HepG2 (cell line): Measurements from ENCODE around the gene MPC1. TPM values are rescaled to one million over a fixed set of nuclear protein-coding genes. Genes with fewer than 3 reads are reported as not detected.

Experiments used
- CEBPG ChIP-seq: IDR thresholded peaks from 2 replicates; pipeline ENCODE4 v1.6.1; 2016
- DMAP1 ChIP-seq: IDR thresholded peaks from 2 replicates; pipeline ENCODE4 v1.6.1; 2016
- EED ChIP-seq: sonication (generic); formaldehyde crosslinking; IDR thresholded peaks from 2 replicates; pipeline ENCODE4 v1.5.0; 2020; ENCODE audit warnings: mild to moderate bottlenecking, missing genetic modification reagents
- KLF6 ChIP-seq: IDR thresholded peaks from 2 replicates; pipeline ENCODE4 v1.8.0; 2016; ENCODE audit warnings: missing biosample characterization, missing genetic modification reagents
- SMAD1 ChIP-seq: sonication (generic); formaldehyde crosslinking; IDR thresholded peaks from 2 replicates; pipeline ENCODE4 v1.4.0; 2020; ENCODE audit warnings: missing genetic modification reagents, low read depth, mild to moderate bottlenecking, borderline replicate concordance
- SP140L ChIP-seq: sonication (generic); formaldehyde crosslinking; IDR thresholded peaks from 2 replicates; pipeline ENCODE4 v1.4.0; 2020; ENCODE audit warnings: missing genetic modification reagents, borderline replicate concordance
- TOPORS ChIP-seq: sonication (generic); formaldehyde crosslinking; IDR thresholded peaks from 2 replicates; pipeline ENCODE4 v1.8.0; 2023; ENCODE audit warnings: mild to moderate bottlenecking, missing genetic modification reagents
- ZEB1 ChIP-seq: IDR thresholded peaks from 2 replicates; pipeline ENCODE4 v1.6.1; 2012; ENCODE audit warnings: mild to moderate bottlenecking, low read depth, inconsistent platforms; ENCODE audit not compliant: insufficient replicate concordance
- ZFP41 ChIP-seq: sonication (generic); formaldehyde crosslinking; IDR thresholded peaks from 2 replicates; pipeline ENCODE4 v1.4.0; 2020; ENCODE audit warnings: mild to moderate bottlenecking, missing genetic modification reagents, borderline replicate concordance
- ZKSCAN1 ChIP-seq: fragments of 150-350 bp; IDR thresholded peaks from 2 replicates; pipeline ENCODE4 v1.6.1; 2014; ENCODE audit warnings: low read length
- ZNF121 ChIP-seq: sonication (generic); formaldehyde crosslinking; IDR thresholded peaks from 2 replicates; pipeline ENCODE4 v1.5.0; 2020; ENCODE audit warnings: mild to moderate bottlenecking, missing genetic modification reagents
- ZNF160 ChIP-seq: sonication (generic); formaldehyde crosslinking; IDR thresholded peaks from 2 replicates; pipeline ENCODE4 v1.8.0; 2022; ENCODE audit warnings: mild to moderate bottlenecking, inconsistent platforms, missing genetic modification reagents
- ZNF367 ChIP-seq: sonication (generic); formaldehyde crosslinking; IDR thresholded peaks from 2 replicates; pipeline ENCODE4 v1.4.0; 2020; ENCODE audit warnings: missing genetic modification reagents, borderline replicate concordance
- ZNF562 ChIP-seq: sonication (generic); formaldehyde crosslinking; IDR thresholded peaks from 2 replicates; pipeline ENCODE4 v1.8.0; 2022; ENCODE audit warnings: missing genetic modification reagents, borderline replicate concordance
- ZNF773 ChIP-seq: sonication (generic); formaldehyde crosslinking; IDR thresholded peaks from 2 replicates; pipeline ENCODE4 v1.4.0; 2020; ENCODE audit warnings: missing genetic modification reagents, borderline replicate concordance
- ZNF879 ChIP-seq: sonication (generic); formaldehyde crosslinking; IDR thresholded peaks from 2 replicates; pipeline ENCODE4 v1.8.1; 2023; ENCODE audit warnings: missing genetic modification reagents
- ZSCAN31 ChIP-seq: sonication (generic); formaldehyde crosslinking; IDR thresholded peaks from 2 replicates; pipeline ENCODE4 v1.5.0; 2020; ENCODE audit warnings: low read depth, mild to moderate bottlenecking, missing genetic modification reagents
- polyA plus RNA-seq, 8 experiments: library from polyadenylated mRNA; depleted of rRNA in 3 of 8; stranded (reverse) in 7 of 8; unstranded in 1 of 8; fragments of >200 nt; fragmentation: Illumina TruSeq in 4 of 8; extraction: Trizol in 4 of 8; gene quantifications; 2 replicates each; pipeline versions ENCODE4 v1.2.1 to v1.2.3, GENCODE V29; 2011 to 2016; ENCODE audit warnings: low read depth in 4 of 8, missing spikeins in 1 of 8, mixed read lengths in 1 of 8; ENCODE audit not compliant: insufficient read depth in 1 of 8
- total RNA-seq, 5 experiments: library from RNA; depleted of rRNA; stranded (reverse); fragments of >200 nt; fragmentation: Illumina TruSeq; extraction: Trizol; gene quantifications; 2 replicates each; pipeline ENCODE4 v1.2.3, GENCODE V29; 2016; ENCODE audit warnings: low read depth in 1 of 5
- TF ChIP-seq, protein P1 (sequence below): IDR thresholded peaks from 2 replicates; pipeline ENCODE4 v1.6.1; 2016; ENCODE audit warnings: missing genetic modification reagents, missing compliant biosample characterization
- TF ChIP-seq, protein P2 (sequence below): sonication (generic); formaldehyde crosslinking; IDR thresholded peaks from 2 replicates; pipeline ENCODE4 v1.5.1; 2020; ENCODE audit warnings: missing genetic modification reagents, mild to moderate bottlenecking, borderline replicate concordance
- TF ChIP-seq, protein P3 (sequence below): sonication (generic); formaldehyde crosslinking; IDR thresholded peaks from 2 replicates; pipeline ENCODE4 v1.9.0; 2021; ENCODE audit warnings: missing genetic modification reagents, borderline replicate concordance
- TF ChIP-seq, protein P4 (sequence below): sonication (generic); formaldehyde crosslinking; IDR thresholded peaks from 2 replicates; pipeline ENCODE4 v1.5.1; 2020; ENCODE audit warnings: missing genetic modification reagents, mild to moderate bottlenecking, borderline replicate concordance
- TF ChIP-seq, protein P5 (sequence below): sonication (generic); formaldehyde crosslinking; IDR thresholded peaks from 2 replicates; pipeline ENCODE4 v1.4.0; 2020; ENCODE audit warnings: mild to moderate bottlenecking, missing genetic modification reagents

Gene MPC1
- total and polyA plus RNA-seq, 2 of the 13 experiments (the other 11 are each of a cell fraction or from before 2014, with no cell fraction given) = 189 to 214 TPM

DNA sequence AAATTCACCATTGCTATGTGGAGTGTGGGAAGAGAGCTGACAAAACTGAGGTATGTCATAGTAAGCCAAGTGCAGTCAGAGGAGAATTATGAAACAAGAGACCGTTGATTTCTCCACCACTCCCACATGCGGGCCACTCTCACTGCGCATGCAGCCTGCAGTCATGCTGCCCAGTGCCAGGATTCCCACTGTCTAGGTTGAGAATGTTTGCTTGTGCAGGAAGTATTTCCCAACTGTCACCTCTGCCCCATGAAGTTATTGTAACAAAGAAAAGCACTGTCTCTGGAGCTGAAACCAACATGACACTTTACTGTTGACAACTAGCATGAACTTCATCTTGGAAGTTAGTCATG lies 21.7 kb downstream of the MPC1 start (continued):
- TF ChIP-seq TOPORS (peak; percentile 59; the same call in 1 of the 2 replicates), ZNF773 (CRISPR knock-in tag) (peak; percentile 79; the same call in 1 of the 2 replicates), DMAP1 (CRISPR knock-in tag) (peak; percentile 92), ZNF562 (CRISPR knock-in tag) (peak; percentile 73; the same call in 1 of the 2 replicates), EED (CRISPR knock-in tag) (no peak), ZNF160 (CRISPR knock-in tag) (peak; percentile 83; the same call in 1 of the 2 replicates), ZSCAN31 (CRISPR knock-in tag) (peak; percentile 86), ZNF367 (CRISPR knock-in tag) (0 out of 2 replicates have a peak, but pooled peaks have one; percentile 52), CEBPG (CRISPR knock-in tag) (peak; percentile 96), SMAD1 (CRISPR knock-in tag) (no peak), KLF6 (CRISPR knock-in tag) (peak; percentile 95), ZNF879 (peak; percentile 83; the same call in 1 of the 2 replicates), ZFP41 (CRISPR knock-in tag) (no peak), SP140L (peak; percentile 96), ZEB1 (peak; percentile 32), ZKSCAN1 (no peak), ZNF121 (CRISPR knock-in tag) (no peak)
- TF ChIP-seq, protein P1, sequence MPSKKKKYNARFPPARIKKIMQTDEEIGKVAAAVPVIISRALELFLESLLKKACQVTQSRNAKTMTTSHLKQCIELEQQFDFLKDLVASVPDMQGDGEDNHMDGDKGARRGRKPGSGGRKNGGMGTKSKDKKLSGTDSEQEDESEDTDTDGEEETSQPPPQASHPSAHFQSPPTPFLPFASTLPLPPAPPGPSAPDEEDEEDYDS (CRISPR knock-in tag) = peak; percentile 77
- TF ChIP-seq, protein P2, sequence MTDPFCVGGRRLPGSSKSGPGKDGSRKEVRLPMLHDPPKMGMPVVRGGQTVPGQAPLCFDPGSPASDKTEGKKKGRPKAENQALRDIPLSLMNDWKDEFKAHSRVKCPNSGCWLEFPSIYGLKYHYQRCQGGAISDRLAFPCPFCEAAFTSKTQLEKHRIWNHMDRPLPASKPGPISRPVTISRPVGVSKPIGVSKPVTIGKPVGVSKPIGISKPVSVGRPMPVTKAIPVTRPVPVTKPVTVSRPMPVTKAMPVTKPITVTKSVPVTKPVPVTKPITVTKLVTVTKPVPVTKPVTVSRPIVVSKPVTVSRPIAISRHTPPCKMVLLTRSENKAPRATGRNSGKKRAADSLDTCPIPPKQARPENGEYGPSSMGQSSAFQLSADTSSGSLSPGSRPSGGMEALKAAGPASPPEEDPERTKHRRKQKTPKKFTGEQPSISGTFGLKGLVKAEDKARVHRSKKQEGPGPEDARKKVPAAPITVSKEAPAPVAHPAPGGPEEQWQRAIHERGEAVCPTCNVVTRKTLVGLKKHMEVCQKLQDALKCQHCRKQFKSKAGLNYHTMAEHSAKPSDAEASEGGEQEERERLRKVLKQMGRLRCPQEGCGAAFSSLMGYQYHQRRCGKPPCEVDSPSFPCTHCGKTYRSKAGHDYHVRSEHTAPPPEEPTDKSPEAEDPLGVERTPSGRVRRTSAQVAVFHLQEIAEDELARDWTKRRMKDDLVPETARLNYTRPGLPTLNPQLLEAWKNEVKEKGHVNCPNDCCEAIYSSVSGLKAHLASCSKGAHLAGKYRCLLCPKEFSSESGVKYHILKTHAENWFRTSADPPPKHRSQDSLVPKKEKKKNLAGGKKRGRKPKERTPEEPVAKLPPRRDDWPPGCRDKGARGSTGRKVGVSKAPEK (CRISPR knock-in tag) = peak; percentile 39; the same call in 1 of the 2 replicates
- TF ChIP-seq, protein P3, sequence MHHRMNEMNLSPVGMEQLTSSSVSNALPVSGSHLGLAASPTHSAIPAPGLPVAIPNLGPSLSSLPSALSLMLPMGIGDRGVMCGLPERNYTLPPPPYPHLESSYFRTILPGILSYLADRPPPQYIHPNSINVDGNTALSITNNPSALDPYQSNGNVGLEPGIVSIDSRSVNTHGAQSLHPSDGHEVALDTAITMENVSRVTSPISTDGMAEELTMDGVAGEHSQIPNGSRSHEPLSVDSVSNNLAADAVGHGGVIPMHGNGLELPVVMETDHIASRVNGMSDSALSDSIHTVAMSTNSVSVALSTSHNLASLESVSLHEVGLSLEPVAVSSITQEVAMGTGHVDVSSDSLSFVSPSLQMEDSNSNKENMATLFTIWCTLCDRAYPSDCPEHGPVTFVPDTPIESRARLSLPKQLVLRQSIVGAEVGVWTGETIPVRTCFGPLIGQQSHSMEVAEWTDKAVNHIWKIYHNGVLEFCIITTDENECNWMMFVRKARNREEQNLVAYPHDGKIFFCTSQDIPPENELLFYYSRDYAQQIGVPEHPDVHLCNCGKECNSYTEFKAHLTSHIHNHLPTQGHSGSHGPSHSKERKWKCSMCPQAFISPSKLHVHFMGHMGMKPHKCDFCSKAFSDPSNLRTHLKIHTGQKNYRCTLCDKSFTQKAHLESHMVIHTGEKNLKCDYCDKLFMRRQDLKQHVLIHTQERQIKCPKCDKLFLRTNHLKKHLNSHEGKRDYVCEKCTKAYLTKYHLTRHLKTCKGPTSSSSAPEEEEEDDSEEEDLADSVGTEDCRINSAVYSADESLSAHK (CRISPR knock-in tag) = no peak
- TF ChIP-seq, protein P4, sequence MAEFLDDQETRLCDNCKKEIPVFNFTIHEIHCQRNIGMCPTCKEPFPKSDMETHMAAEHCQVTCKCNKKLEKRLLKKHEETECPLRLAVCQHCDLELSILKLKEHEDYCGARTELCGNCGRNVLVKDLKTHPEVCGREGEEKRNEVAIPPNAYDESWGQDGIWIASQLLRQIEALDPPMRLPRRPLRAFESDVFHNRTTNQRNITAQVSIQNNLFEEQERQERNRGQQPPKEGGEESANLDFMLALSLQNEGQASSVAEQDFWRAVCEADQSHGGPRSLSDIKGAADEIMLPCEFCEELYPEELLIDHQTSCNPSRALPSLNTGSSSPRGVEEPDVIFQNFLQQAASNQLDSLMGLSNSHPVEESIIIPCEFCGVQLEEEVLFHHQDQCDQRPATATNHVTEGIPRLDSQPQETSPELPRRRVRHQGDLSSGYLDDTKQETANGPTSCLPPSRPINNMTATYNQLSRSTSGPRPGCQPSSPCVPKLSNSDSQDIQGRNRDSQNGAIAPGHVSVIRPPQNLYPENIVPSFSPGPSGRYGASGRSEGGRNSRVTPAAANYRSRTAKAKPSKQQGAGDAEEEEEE (CRISPR knock-in tag) = no peak
- TF ChIP-seq, protein P5, sequence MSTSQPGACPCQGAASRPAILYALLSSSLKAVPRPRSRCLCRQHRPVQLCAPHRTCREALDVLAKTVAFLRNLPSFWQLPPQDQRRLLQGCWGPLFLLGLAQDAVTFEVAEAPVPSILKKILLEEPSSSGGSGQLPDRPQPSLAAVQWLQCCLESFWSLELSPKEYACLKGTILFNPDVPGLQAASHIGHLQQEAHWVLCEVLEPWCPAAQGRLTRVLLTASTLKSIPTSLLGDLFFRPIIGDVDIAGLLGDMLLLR = 0 out of 2 replicates have a peak, but pooled peaks have one; percentile 71
